A549 (cell line): ENCODE results near the gene SLCO2A1.

Source experiments
- CEBPB ChIP-seq, 2 experiments: fragments of >200 bp in 1 of 2; sonication (Bioruptor Twin) in 1 of 2; formaldehyde crosslinking in 1 of 2; IDR thresholded peaks; 2 replicates each; pipeline ENCODE4 v1.6.1; 2012 to 2016
- CHD2 ChIP-seq: fragments of 150-350 bp; IDR thresholded peaks from 2 replicates; pipeline ENCODE4 v1.6.1; 2014; ENCODE audit warnings: low read length; ENCODE audit not compliant: partially characterized antibody
- MYC ChIP-seq: IDR thresholded peaks from 2 replicates; pipeline ENCODE4 v1.6.1; 2012; ENCODE audit warnings: mild to moderate bottlenecking, inconsistent platforms, low read length, improper control_type of control experiment, borderline replicate concordance
- POLR2A ChIP-seq: IDR thresholded peaks from 2 replicates; pipeline ENCODE4 v1.6.1; 2012; ENCODE audit warnings: mild to moderate bottlenecking, low read length
- REST ChIP-seq: fragments of 200-600 bp; sonication (generic); IDR thresholded peaks from 2 replicates; pipeline ENCODE4 v1.6.1; 2016; ENCODE audit warnings: antibody characterized with exemption, mild to moderate bottlenecking, moderate library complexity
- TF ChIP-seq, protein P1 (sequence below): fragments of >200 bp; sonication (Bioruptor Twin); formaldehyde crosslinking; IDR thresholded peaks from 3 replicates; pipeline ENCODE4 v1.5.1; 2016
- TF ChIP-seq, protein P2 (sequence below): IDR thresholded peaks from 2 replicates; pipeline ENCODE4 v1.6.1; 2012
- TF ChIP-seq, protein P3 (sequence below): IDR thresholded peaks from 2 replicates; pipeline ENCODE4 v1.6.1; 2012; ENCODE audit warnings: low read depth, borderline replicate concordance

GRCh38 chr3:134057006-134057653 lies 27.4 kb upstream of the SLCO2A1 start:
- TF ChIP-seq, protein P1, sequence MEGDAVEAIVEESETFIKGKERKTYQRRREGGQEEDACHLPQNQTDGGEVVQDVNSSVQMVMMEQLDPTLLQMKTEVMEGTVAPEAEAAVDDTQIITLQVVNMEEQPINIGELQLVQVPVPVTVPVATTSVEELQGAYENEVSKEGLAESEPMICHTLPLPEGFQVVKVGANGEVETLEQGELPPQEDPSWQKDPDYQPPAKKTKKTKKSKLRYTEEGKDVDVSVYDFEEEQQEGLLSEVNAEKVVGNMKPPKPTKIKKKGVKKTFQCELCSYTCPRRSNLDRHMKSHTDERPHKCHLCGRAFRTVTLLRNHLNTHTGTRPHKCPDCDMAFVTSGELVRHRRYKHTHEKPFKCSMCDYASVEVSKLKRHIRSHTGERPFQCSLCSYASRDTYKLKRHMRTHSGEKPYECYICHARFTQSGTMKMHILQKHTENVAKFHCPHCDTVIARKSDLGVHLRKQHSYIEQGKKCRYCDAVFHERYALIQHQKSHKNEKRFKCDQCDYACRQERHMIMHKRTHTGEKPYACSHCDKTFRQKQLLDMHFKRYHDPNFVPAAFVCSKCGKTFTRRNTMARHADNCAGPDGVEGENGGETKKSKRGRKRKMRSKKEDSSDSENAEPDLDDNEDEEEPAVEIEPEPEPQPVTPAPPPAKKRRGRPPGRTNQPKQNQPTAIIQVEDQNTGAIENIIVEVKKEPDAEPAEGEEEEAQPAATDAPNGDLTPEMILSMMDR = no peak
- TF ChIP-seq, protein P2, sequence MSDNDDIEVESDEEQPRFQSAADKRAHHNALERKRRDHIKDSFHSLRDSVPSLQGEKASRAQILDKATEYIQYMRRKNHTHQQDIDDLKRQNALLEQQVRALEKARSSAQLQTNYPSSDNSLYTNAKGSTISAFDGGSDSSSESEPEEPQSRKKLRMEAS = no peak
- no peak for TF ChIP-seq CEBPB (IDR thresholded peaks at IDR 0.05)
- TF ChIP-seq MYC = no peak
- TF ChIP-seq, protein P3, sequence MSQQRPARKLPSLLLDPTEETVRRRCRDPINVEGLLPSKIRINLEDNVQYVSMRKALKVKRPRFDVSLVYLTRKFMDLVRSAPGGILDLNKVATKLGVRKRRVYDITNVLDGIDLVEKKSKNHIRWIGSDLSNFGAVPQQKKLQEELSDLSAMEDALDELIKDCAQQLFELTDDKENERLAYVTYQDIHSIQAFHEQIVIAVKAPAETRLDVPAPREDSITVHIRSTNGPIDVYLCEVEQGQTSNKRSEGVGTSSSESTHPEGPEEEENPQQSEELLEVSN = no peak
- TF ChIP-seq CHD2 = no peak
- no peak for TF ChIP-seq POLR2A
- no peak for TF ChIP-seq REST
